SK-N-SH treated with all-trans-retinoic acid at 6 μM for 48 hours (cell line): Measurements from ENCODE around the gene PLA2G2F.

ENCODE experiments used
- CREB5 ChIP-seq: fragments of 250-450 bp; sonication (Bioruptor Pico); IDR thresholded peaks from 2 replicates; pipeline ENCODE4 v1.5.1; 2020; ENCODE audit warnings: low read depth, mild to moderate bottlenecking, moderate library complexity
- CSDC2 ChIP-seq: fragments of 250-450 bp; sonication (Bioruptor Pico); IDR thresholded peaks from 2 replicates; pipeline ENCODE4 v1.5.0; 2020; ENCODE audit warnings: mild to moderate bottlenecking, moderate library complexity
- ESRRG ChIP-seq: fragments of 250-450 bp; sonication (Bioruptor Pico); IDR thresholded peaks from 2 replicates; pipeline ENCODE4 v1.6.1; 2021; ENCODE audit warnings: mild to moderate bottlenecking
- OSR1 ChIP-seq: fragments of 250-450 bp; sonication (Bioruptor Pico); IDR thresholded peaks from 2 replicates; pipeline ENCODE4 v1.8.0; 2022; ENCODE audit warnings: moderate library complexity, mild to moderate bottlenecking, inconsistent platforms
- PATZ1 ChIP-seq: fragments of 250-450 bp; sonication (Bioruptor Pico); IDR thresholded peaks from 2 replicates; pipeline ENCODE4 v1.8.0; 2020; ENCODE audit warnings: mild to moderate bottlenecking, moderate library complexity, borderline replicate concordance
- SNAI2 ChIP-seq: fragments of 250-450 bp; sonication (Bioruptor Pico); IDR thresholded peaks from 2 replicates; pipeline ENCODE4 v1.5.0; 2020; ENCODE audit warnings: mild to moderate bottlenecking, moderate library complexity
- TCF4 ChIP-seq: fragments of 250-450 bp; sonication (Bioruptor Pico); IDR thresholded peaks from 2 replicates; pipeline ENCODE4 v1.8.0; 2021; ENCODE audit warnings: mild to moderate bottlenecking, moderate library complexity, borderline replicate concordance
- TSHZ2 ChIP-seq: fragments of 250-450 bp; sonication (Bioruptor Pico); IDR thresholded peaks from 2 replicates; pipeline ENCODE4 v1.5.0; 2020; ENCODE audit warnings: mild to moderate bottlenecking, moderate library complexity
- ZFP30 ChIP-seq: fragments of 450-650 bp; formaldehyde crosslinking; IDR thresholded peaks from 2 replicates; pipeline ENCODE4 v1.5.0; 2022; ENCODE audit warnings: mild to moderate bottlenecking, moderate library complexity
- ZNF565 ChIP-seq: fragments of 450-650 bp; formaldehyde crosslinking; conservative IDR thresholded peaks from 2 replicates; pipeline ENCODE4 v1.5.0; 2020; ENCODE audit warnings: low read depth, mild to moderate bottlenecking, moderate library complexity
- ZNF70 ChIP-seq: fragments of 450-650 bp; formaldehyde crosslinking; IDR thresholded peaks from 2 replicates; pipeline ENCODE4 v1.5.0; 2020; ENCODE audit warnings: mild to moderate bottlenecking, moderate library complexity
- ZNF8 ChIP-seq: fragments of 450-650 bp; formaldehyde crosslinking; IDR thresholded peaks from 2 replicates; pipeline ENCODE4 v1.5.0; 2020; ENCODE audit warnings: mild to moderate bottlenecking, moderate library complexity

- TF ChIP-seq ZFP30 (CRISPR knock-in tag) (no peak), PATZ1 (no peak), TCF4 (CRISPR knock-in tag) (no peak), SNAI2 (CRISPR knock-in tag) (no peak), ESRRG (no peak), ZNF565 (no peak), CSDC2 (CRISPR knock-in tag) (no peak), OSR1 (no peak), CREB5 (CRISPR knock-in tag) (no peak), TSHZ2 (CRISPR knock-in tag) (no peak), ZNF8 (CRISPR knock-in tag) (no peak), ZNF70 (CRISPR knock-in tag) (no peak)
These were observed 45.2 kb upstream of the PLA2G2F start for GRCh38 chr1:20093940-20094391.
